NOMO-1 (cell line): ENCODE data around the gene SDC4.
A peak's percentile ranks its signal among the peaks of the same experiment; 100 is the strongest.

ENCODE experiments used
- DNase-seq, 2 experiments: peaks; one replicate each; lab custom pipeline; 2025; ENCODE audit not compliant: unreplicated experiment in 2 of 2; lab: John Stamatoyannopoulos, UW

The SDC4 gene, protein sequence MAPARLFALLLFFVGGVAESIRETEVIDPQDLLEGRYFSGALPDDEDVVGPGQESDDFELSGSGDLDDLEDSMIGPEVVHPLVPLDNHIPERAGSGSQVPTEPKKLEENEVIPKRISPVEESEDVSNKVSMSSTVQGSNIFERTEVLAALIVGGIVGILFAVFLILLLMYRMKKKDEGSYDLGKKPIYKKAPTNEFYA

DNA sequence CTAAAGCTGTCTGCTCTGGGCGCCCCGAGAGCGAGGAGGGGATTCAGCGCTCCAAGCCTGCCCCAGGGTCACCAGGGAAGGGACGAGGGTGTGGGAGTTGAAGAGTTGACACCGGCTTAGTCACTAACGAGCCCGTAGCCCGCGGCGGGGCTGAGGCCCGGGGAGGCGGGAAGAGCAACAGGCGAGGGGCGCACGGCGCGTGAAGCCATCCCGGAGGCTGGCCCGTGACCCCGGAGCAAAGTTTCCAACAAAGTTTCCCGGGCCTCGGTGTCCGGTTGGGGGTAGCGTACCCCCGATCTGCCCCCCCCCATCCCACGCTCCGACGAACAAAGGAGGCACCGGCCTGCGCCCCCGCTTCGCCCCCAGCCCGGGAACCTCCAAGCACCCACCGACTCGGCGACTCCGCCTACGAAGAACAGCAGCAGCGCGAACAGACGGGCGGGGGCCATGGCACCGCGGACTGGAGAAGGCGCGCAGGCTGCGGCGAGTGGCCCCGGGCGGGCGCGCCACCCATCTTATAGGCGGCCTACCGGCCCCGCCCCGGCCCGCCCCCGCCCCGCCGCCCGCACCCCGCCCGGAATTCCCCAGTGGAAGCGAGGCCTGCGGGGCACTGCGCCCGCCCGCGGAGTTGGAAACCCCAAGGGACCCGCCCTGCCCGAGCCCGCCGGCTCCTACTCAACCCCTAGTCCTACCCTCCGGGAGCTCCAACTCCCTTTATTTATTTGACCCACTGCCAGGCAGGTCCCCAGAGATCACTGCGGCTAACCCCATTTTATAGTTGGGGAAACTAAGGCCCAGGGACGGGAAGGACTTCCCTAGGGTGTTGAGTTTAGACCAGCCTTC lies at the start of gene SDC4:
Gene SDC4 (minus strand): TSS at position 489 of the 843 bp plus-strand sequence. CDS start 40 bp downstream, at position 449.
- peak; percentile 25 to 37 for DNase-seq

DNA sequence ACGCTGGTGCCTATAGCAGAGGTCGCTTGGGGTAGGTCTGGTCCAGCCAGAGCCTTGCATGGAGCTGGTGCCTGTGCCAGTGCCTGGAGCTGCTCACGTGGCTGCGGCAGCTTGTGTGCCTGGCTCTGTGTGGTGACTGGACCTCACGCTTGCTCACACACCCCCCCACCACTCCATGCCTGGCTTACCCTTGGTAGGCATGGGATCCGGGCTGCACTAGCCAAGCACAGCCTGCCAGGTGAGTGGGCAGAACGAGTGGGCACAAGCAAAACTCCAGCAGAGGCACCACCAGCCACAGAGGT lies 46.8 kb upstream of the SDC4 start:
- no peak for DNase-seq

DNA sequence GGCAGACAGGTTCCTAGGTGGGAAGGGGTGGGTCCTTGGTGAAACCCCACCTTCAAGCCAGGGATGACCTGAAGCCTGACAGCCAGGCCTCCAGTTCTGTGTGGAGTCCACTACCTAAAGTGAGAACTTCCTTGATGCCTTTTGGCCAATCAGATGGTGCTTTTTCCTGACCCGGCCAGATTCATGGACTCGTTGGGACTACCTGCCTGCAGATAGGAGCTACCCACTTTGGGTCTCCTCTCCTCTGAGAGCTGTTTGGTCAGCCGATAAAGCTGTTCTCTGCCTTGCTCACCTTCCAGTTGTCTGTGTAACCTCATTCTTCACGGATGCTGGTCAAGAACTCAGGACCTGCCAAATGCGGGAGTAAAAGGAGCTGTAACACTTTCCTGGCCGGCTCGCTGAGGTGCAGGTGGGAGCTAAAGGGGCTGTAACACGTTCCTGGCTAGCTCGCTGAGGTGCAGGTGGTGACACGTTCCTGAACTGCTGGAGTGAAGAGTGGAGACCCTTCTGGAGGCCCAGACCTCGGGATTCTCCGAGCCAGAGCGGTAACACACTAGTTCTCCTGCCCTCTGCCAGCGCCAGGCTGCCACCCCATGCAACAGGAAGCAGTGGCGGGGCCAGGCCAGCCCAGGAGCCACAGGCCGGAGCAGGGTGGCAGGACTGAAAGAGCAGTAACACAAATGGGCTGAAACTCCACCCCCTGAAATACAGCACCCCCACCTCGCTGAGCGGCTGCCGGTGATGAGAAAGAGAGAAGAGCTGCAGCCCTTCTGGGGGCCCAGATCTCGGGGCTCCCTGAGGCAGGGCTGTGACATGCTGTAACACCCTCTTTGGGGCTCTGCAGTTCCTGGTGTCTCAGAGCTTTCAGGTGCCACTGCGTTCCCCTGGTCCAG lies 46.2 kb upstream of the SDC4 start:
- DNase-seq = no peak

DNA sequence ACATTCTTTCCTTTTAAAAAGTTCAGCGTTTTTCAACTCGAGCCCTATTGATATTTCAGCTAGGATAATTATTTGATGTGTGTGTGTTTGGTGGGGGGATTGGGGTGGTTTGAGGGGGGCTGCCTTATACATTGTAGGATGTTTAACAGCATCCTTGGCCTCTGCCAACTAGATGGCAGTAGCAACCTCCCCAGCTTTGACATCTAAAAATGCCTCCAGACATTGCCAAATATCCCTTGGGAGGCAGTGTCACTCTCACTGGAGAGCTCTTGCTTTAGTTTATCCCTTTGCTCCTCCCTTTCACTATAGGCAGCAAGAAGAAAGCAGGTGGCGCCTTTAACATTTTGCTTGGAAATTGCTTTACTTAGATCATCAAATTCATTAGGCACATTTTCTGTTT lies 44.5 kb upstream of the SDC4 start:
- no peak for DNase-seq

DNA sequence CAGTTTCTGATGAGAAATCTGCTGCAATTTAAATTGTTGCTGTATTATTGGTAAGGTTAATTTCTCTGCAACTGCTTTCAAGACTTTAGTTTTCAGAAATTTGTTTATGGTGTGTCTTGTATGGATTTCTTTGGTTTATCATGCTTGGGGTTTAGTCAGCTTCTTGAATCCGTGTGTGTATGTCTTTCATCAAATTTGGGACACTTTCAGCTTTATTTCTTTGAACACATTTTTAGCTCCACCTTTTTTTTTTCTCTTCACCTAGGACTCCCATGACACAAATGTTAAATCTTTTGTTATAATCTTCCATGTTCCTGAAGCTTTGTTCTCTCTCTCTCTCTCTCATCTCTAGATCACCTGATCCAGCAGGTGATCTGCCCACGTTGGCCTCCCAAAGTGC lies 43.3 kb upstream of the SDC4 start:
- no peak for DNase-seq

DNA sequence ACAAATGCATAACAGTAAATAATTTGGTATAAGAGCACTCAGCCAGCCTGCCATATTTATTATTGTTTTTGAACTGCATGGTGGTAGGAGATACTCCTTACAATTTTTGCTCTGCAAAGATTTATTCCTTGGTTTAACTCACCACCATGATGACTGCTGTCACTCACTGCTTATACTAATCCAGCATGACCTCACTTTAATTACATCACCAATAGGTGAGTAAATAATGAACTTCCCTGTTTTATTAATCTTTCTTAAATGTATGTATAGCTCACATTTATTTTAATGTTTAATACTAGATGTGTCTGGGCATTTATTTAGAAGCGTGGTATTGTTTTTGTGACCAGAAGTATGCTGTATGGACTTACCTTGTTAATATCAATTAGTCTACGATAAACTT lies 42.7 kb upstream of the SDC4 start:
- no peak for DNase-seq

DNA sequence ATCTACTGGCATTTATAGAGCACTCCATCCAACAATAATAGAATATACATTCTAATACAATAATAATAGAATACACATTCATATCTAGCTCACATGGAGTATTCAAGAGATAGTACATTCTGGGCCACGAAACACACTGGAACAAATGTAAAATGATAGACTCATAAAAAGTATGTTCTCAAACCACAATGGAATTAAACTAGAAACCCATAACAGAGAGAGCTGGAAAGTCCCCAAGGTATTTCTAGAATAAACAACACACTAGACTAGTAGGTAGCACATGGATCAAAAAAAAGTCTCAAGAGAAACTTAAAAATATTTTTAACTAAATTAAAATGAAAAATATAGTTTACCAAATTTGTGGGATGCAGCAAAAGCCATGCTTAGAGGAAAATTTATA lies 39.0 kb upstream of the SDC4 start:
- no peak for DNase-seq

DNA sequence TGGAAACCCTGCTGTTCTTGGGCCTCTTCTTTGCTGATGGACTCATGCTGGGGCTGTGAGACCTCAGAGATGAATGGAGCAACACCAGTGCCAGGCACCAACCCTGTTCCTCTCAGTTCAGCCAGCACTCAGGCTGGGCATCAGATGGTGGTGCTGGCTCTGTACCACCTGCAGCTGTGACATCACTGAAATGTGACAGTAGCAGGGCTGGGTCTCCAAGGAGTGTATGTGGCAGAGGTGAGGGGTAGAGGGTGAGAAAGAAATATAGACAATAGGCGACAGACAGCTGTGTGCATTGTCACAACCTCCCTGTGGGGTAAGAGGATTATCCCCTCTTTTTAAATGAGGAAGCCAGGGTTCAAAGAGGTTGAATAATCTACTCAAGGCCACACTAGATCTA lies 30.0 kb upstream of the SDC4 start, which contains the start of gene TP53TG5:
Gene TP53TG5 (minus strand): TSS at position 135 of the 400 bp plus-strand sequence. CDS start 89 bp downstream, at position 46.
- DNase-seq = no peak

DNA sequence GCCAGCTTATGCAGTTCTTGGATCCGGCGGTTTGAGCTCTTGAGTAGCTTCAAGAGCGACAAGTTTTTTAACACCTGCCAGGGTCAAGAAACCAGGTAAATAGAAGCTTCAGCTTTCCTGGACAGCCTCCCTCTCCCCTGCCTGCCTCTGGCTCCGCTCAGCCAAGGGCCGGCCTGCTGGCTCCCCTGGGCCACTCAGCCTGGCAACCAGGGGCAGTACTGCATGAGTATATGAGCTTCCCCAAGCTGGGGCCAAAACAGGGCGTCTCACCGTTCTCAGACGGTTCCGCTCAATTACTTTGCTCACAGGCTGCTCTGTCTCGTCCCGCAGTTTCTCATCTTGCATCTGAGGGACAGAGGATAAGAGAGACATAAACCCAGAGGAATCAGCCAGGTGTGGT lies 29.0 kb upstream of the SDC4 start:
- DNase-seq = no peak

DNA sequence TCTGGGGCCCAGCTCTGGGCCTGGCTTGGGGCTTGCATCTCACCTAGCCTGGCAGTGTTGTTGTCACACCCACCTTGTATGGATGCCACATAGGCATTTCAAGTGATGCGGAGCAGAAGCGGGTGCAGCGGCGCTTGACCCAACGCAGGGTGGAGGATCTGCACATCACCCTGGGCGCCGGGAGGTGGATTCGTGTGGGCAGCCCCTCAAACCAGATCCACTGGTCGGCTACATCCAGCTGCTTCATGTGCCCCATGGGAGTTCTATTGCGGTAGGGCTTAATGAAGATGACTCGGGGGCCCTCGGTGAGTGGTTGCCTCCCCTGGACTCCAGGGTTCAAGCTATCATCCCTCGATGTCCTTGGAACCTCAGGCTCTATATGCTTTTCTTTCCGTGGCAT lies 26.7 kb upstream of the SDC4 start:
- no peak for DNase-seq

DNA sequence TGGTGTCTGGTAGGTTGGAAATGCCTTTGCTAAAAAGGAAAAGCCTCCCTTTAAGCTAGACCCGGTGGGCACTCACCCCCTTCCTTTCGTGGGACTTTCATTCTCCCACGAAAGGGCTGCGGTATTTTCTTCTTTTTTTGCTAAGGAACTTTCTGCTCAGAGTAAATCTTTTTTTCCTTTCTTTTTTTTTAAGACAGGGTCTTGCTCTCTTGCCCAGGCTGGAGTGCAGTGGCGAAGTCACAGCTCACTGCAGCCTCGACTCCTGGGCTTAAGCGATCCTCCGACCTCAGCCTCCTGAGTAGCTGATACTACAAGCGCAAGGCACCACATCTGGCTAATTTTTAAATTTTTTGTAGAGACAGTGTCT lies 25.9 kb upstream of the SDC4 start:
- no peak for DNase-seq

DNA sequence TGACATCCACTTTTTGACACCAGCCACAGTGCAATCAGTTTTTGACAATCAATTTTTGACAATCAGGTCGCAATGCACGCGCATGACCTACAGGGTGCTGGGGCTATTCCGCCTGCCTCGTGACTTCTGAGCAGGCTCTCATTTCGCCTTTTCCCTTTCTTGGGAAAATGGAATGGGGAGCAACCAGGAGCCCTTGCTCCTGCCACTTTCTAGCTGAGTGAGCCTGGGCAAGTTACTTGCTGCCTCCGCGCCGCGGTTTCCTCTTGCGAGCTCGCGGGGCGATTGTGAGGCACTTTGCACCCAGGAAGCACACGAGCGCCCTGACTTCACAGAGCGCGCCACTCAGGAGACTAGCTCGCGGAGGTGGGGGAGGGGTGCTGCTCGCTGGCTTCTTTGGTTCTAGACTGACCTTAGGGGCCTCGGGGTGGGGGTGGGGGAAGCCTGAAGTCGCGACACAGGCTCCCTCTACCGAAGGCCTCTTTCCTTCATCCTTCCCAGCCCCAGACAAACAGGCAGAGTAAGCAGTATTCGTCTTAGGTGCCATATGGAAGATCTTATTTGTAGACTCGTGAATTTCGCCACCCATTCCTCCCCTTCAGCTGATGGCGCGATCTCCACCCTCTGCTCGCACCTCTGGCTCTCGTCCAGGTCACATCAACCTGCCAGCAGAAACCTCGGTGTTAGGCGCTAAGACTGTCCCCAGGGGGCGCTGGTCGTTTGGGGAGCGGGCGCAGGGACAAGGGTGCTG lies 25.3 kb upstream of the SDC4 start:
- peak; percentile 77 to 89 for DNase-seq

DNA sequence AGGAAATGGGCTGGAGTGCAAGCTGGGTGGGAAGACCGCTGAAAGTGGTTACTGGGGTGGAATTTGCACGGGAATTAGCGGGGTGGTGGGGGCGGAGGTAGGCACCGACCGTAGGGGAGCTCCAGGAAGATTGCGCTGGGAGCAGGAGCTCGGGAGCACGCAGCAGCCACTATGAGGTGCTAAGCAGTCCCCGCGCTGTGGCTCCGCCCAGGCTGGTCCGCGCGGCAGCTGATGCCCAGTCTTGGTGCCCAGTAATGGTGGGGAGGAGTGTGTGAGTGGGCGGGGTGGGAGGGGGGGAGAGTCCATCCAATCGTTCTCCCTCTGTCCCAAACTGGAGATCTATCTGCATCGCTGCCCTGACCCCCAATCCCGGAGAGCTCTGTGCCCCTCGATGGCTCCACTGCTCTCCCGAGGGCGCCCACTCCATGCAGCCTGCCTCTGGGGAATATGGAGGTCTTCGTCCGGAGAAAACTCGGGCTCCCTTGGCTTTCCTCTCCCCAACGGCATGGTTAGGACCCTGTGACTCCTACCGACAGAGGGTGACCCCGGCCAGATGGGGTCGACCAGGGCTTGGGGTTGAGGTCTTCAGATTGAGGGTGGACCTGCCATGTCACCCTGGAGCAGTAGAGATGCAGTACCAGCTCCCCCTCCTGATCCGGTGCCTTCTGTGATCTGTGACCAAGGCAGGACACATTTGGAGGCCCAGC lies 24.6 kb upstream of the SDC4 start:
- no peak for DNase-seq

DNA sequence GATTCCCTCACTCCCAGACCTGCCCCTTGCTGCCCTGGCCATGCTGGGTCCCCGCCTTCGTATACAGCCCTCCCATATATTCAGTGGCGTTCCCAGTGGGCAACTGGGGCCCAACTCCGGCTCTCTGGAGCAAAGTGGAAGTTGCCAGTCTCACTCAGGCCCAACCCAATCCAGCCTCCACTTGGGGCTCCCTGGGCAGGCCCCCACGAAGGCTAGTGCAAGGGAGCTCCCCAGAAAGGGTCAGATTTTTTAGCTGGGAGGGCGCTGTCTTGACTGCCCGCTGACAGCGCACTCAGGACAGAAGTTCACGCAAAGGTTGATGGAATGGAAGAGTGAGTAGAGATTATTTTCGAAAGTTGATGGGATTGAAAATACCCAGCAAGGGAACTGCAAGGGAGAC lies 24.0 kb upstream of the SDC4 start:
- no peak for DNase-seq

DNA sequence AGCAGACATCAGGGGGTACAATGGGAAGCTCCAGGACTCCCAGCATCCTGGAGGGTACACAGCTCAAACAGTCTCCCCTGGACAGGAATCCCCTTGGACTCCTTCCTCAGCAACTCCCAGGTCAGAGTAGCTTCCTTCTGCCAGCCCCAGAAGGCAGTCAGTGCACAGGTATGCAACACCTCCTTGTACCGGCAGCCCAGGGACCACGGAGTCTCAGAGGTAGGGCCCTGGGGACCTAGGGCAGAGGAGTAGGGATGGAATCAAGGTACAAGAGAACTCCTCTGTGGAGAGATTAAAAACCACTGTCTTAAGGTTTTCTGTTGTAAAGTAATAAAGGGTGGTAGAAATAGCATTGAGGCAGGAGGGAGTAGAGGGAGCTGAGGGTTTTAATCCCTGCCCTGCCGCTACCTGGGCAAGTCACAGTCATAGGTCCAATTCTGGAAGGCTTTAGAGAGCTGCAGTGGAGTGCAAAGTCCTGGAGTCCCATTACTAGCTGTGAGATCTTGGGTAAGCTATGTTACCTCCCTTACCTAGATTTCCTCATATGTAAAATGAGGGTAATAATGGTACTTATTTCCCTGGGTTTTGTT lies 22.4 kb upstream of the SDC4 start:
- no peak for DNase-seq

DNA sequence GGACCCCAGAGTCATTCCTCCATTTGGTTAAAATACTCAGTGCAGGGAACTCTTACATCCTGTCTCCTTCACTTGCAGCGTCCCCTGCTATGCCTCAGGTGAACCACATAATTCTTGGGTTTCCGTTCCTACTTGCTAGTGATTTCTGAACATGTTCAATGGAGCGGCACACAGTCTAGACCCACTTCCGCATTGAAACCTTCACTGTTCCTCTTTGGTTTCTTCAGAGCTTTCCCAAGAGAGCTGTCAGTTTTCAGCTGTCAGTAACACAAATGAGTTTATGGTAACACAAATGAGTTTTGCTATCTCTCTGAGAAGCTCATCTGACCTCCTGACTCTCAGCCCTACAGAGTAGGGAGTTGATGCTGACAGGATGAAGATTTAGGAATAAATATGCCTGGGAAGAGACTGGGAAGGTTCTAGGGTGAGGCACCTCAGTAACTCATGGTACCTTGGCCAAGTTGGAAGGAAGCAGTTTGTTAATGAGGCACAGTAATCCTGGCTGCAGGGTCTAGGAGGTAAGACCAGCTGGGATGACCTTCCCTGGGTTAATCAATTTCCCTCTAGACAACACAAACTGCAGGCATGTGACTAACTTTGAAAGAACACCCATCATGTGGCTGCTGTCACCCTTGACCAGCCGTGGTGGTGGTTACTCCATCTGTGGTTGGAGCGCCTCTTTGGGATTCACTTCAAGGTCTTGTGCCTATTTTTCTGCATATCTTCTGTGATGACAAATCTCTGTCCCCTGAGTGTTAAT lies 20.2 kb upstream of the SDC4 start:
- peak; percentile 81 to 97 for DNase-seq

DNA sequence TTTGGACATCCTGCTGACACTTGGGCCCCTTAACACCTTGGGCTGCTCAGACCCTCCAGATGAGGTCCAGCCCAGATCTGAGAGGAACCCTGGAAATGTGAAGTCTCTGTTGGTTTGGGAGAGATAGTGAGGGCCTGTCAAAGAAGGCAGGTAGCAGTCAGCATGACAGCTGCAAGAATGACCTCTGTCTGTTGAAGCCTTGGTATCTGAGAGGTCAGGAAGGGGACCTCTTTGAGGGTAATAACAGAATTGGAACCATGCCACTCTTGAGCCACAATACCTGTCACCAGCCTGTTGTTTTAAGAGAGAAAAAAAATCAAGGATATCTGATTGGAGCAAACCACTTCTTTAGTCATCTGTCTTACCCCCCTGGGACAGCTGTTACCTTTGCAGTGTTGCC lies 18.9 kb upstream of the SDC4 start:
- DNase-seq = no peak

DNA sequence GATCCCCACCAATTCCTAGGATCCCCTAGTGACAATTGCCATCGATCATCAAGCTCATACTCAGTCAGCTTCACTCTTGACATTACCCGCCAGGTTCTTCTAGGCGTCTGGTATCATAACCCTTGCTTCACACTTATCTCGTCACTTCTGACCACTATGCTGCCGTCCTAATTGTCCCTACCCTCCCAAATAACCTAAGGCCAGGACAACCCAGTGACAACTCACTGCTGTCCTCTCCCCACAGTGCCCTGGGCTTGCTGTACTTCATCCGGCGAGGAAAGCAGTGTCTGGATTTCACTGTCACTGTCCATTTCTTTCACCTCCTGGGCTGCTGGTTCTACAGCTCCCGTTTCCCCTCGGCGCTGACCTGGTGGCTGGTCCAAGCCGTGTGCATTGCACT lies 18.4 kb upstream of the SDC4 start:
- DNase-seq = no peak

DNA sequence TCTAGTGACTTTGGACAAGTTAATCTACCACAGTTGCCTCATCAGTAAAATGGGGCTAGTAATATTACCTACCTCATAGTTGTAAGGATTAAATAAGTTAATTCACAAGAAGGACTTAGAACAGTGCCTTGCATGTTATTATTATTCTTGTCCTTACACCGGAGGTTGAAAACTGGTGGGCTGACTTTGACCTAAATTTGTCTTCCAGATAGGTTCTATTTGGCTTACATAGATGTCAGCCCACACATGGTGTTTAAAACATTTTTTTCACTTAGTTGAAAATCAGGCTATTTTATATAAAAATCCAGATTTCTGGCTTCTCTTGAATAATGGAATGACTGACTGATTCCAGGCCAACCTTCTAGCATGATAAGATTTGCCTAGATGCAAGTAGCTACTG lies 18.0 kb upstream of the SDC4 start:
- no peak for DNase-seq
